HCT116 (cell line): ENCODE data around the gene STAU1. TPM values are rescaled to one million over a fixed set of nuclear protein-coding genes. Genes with fewer than 3 reads are reported as not detected.

Source experiments
- ATAC-seq: fragments of 200-7000 bp; cut with Tn5 transposase; 2 replicates; pipeline ENCODE4 v1.9.1; 2020; ENCODE audit warnings: mild to moderate bottlenecking, moderate library complexity
- BruUV-seq: library from RNA; stranded (reverse); fragments of 400-500 nt; replicated peaks from 2 replicates; lab custom pipeline; 2021; lab: Mats Ljungman, UMichigan
- CTCF ChIA-PET: fragments of 300-600 bp; sonication (Branson Sonifier 250); formaldehyde crosslinking; loops from one replicate; lab custom pipeline; 2021; ENCODE audit warnings: antibody characterized with exemption; lab: Charles Lee
- POLR2A ChIA-PET: fragments of 300-600, 350-600 bp; sonication (Branson Sonifier 250); formaldehyde crosslinking; loops from one replicate; lab custom pipeline; 2021; ENCODE audit warnings: antibody characterized with exemption; lab: Charles Lee
- RAD21 ChIA-PET, 2 experiments: fragments of 300-600 bp; sonication (Branson Sonifier 250); formaldehyde crosslinking; loops; one replicate each; lab custom pipeline; 2023; ENCODE audit warnings: low total read pairs in 2 of 2; ENCODE audit not compliant: uncharacterized antibody in 2 of 2, unreplicated experiment in 2 of 2, low non-redundant PET in 1 of 2; lab: Charles Lee
- DNase-seq: peaks from one replicate; pipeline ENCODE4 v3.0.0-alpha.2; 2010; ENCODE audit warnings: low read depth, low spot score
- H2AFZ ChIP-seq: fragments of 200-600 bp; shearing (Covaris generic), sonication (generic); 2 replicates; pipeline ENCODE4 v1.6.1; 2017; ENCODE audit warnings: low read depth, mixed run types, mixed read lengths, antibody characterized with exemption, low read length; ENCODE audit not compliant: poor library complexity, severe bottlenecking
- H3K27ac ChIP-seq: 2 replicates; pipeline ENCODE4 v1.5.1; 2012; ENCODE audit warnings: low read depth, low read length
- H3K27me3 ChIP-seq: fragments of 200-600 bp; sonication (generic); 2 replicates; pipeline ENCODE4 v1.6.1; 2016; ENCODE audit warnings: mixed run types, low read length, mixed read lengths; ENCODE audit not compliant: insufficient read depth
- H3K36me3 ChIP-seq, 2 experiments: fragments of 200-500 bp in 1 of 2; fragments of 200-600 bp in 1 of 2; sonication (Bioruptor generic) in 1 of 2; sonication (generic) in 1 of 2; 2 replicates each; pipeline versions ENCODE4 v1.5.1 to v1.6.1; 2014 to 2016; ENCODE audit warnings: low read length in 2 of 2, inconsistent platforms in 1 of 2, mixed read lengths in 1 of 2, mixed run types in 1 of 2; ENCODE audit not compliant: insufficient read depth in 2 of 2, control insufficient read depth in 1 of 2
- H3K4me1 ChIP-seq, 2 experiments: fragments of 200-600 bp in 1 of 2; sonication (generic) in 1 of 2; 2 replicates each; pipeline versions ENCODE4 v1.5.1 to v1.6.1; 2012 to 2017; ENCODE audit warnings: low read length in 2 of 2, inconsistent platforms in 1 of 2, mild to moderate bottlenecking in 1 of 2, mixed read lengths in 1 of 2, mixed run types in 1 of 2, moderate library complexity in 1 of 2; ENCODE audit not compliant: insufficient read depth in 2 of 2, control insufficient read depth in 1 of 2
- H3K4me2 ChIP-seq: fragments of 200-600 bp; sonication (generic); 2 replicates; pipeline ENCODE4 v1.6.1; 2017; ENCODE audit warnings: mixed run types, low read length, mixed read lengths
- H3K4me3 ChIP-seq, 2 experiments: fragments of 200-600 bp in 1 of 2; sonication (generic) in 1 of 2; replicated peaks in 1 of 2; 2 replicates each; pipeline ENCODE4 v1.5.1; 2011 to 2016; ENCODE audit warnings: low read length in 2 of 2, control low read depth in 1 of 2, low read depth in 1 of 2, mild to moderate bottlenecking in 1 of 2, mixed read lengths in 1 of 2, mixed run types in 1 of 2
- H3K79me2 ChIP-seq: fragments of 200-600 bp; sonication (generic); 2 replicates; pipeline ENCODE4 v1.6.1; 2017; ENCODE audit warnings: mild to moderate bottlenecking, mixed run types, low read length, moderate library complexity, mixed read lengths; ENCODE audit not compliant: insufficient read depth
- H3K9ac ChIP-seq: fragments of 200-600 bp; sonication (generic); 2 replicates; pipeline ENCODE4 v1.6.1; 2016; ENCODE audit warnings: low read length, mixed read lengths
- H3K9me2 ChIP-seq: fragments of 200-600 bp; sonication (generic), shearing (Covaris generic); 2 replicates; pipeline ENCODE4 v1.6.1; 2017; ENCODE audit warnings: mixed run types, mild to moderate bottlenecking, moderate library complexity; ENCODE audit not compliant: insufficient read depth
- H3K9me3 ChIP-seq, 2 experiments: fragments of 200-500 bp in 1 of 2; fragments of 200-600 bp in 1 of 2; sonication (Bioruptor generic) in 1 of 2; sonication (generic) in 1 of 2; 2 replicates each; pipeline ENCODE4 v1.6.1; 2014 to 2017; ENCODE audit warnings: low read length in 2 of 2, mixed read lengths in 2 of 2, inconsistent platforms in 1 of 2, low read depth in 1 of 2, mild to moderate bottlenecking in 1 of 2, mixed run types in 1 of 2, moderate library complexity in 1 of 2; ENCODE audit not compliant: control insufficient read depth in 1 of 2, insufficient read depth in 1 of 2
- H4K20me1 ChIP-seq: fragments of 200-600 bp; sonication (generic), shearing (Covaris generic); 2 replicates; pipeline ENCODE4 v1.6.1; 2017; ENCODE audit warnings: mixed run types, mild to moderate bottlenecking, moderate library complexity; ENCODE audit not compliant: insufficient read depth
- CBX3 ChIP-seq: IDR thresholded peaks from 2 replicates; pipeline ENCODE4 v1.6.1; 2012; ENCODE audit warnings: low read depth
- CEBPB ChIP-seq: IDR thresholded peaks from 2 replicates; pipeline ENCODE4 v1.6.1; 2012; ENCODE audit warnings: low read depth
- CTCF ChIP-seq, 3 experiments: fragments of 200-600 bp in 1 of 3; sonication (generic) in 1 of 3; IDR thresholded peaks in 2 of 3; conservative IDR thresholded peaks in 1 of 3; 2 replicates each; pipeline ENCODE4 v1.5.1; 2012 to 2017; ENCODE audit warnings: low read depth in 2 of 3, low read length in 2 of 3, antibody characterized with exemption in 1 of 3, borderline replicate concordance in 1 of 3, control low read depth in 1 of 3, mild to moderate bottlenecking in 1 of 3, mixed read lengths in 1 of 3, mixed run types in 1 of 3, moderate library complexity in 1 of 3; ENCODE audit not compliant: insufficient read depth in 1 of 3
- EGR1 ChIP-seq: IDR thresholded peaks from 2 replicates; pipeline ENCODE4 v1.6.1; 2012; ENCODE audit warnings: low read depth
- ELF1 ChIP-seq: IDR thresholded peaks from 2 replicates; pipeline ENCODE4 v1.6.1; 2012; ENCODE audit warnings: low read depth, borderline replicate concordance
- EZH2phosphoT487 ChIP-seq: fragments of 200-600 bp; IDR thresholded peaks from 2 replicates; pipeline ENCODE4 v1.6.1; 2018; ENCODE audit warnings: antibody characterized with exemption, borderline replicate concordance
- FOSL1 ChIP-seq: IDR thresholded peaks from 2 replicates; pipeline ENCODE4 v1.6.1; 2012; ENCODE audit warnings: low read depth
- JUND ChIP-seq: IDR thresholded peaks from 2 replicates; pipeline ENCODE4 v1.6.1; 2012
- POLR2AphosphoS5 ChIP-seq: IDR thresholded peaks from 2 replicates; pipeline ENCODE4 v1.6.1; 2011; ENCODE audit warnings: mild to moderate bottlenecking, low read depth, low read length, moderate library complexity
- RAD21 ChIP-seq: IDR thresholded peaks from 2 replicates; pipeline ENCODE4 v1.6.1; 2012; ENCODE audit warnings: low read depth, mild to moderate bottlenecking
- SP1 ChIP-seq: IDR thresholded peaks from 2 replicates; pipeline ENCODE4 v1.6.1; 2012; ENCODE audit warnings: low read depth
- SRF ChIP-seq: IDR thresholded peaks from 2 replicates; pipeline ENCODE4 v1.6.1; 2012; ENCODE audit warnings: low read depth
- YY1 ChIP-seq: IDR thresholded peaks from 2 replicates; pipeline ENCODE4 v1.6.1; 2011; ENCODE audit warnings: low read length, low read depth, moderate library complexity, mild to moderate bottlenecking; ENCODE audit not compliant: insufficient replicate concordance; ENCODE audit errors: extremely low read depth
- ZBTB33 ChIP-seq: IDR thresholded peaks from 2 replicates; pipeline ENCODE4 v1.6.1; 2011; ENCODE audit warnings: mild to moderate bottlenecking, low read length, moderate library complexity; ENCODE audit not compliant: insufficient replicate concordance; ENCODE audit errors: extremely low read depth
- ZFX ChIP-seq: fragments of 450-650 bp; IDR thresholded peaks from 2 replicates; pipeline ENCODE4 v1.6.1; 2017
- intact Hi-C: fragments of 100-400 bp; cut with micrococcal nuclease; formaldehyde crosslinking; loops from 2 replicates; pipeline ENCODE4 v1.10.0; 2022
- total RNA-seq: library from RNA; stranded (reverse); gene quantifications from one replicate; pipeline ENCODE4 v1.2.1, GENCODE V29; 2021; ENCODE audit not compliant: unreplicated experiment
- TF ChIP-seq, protein P1 (sequence below): IDR thresholded peaks from 2 replicates; pipeline ENCODE4 v1.6.1; 2012
- TF ChIP-seq, protein P2 (sequence below): IDR thresholded peaks from 2 replicates; pipeline ENCODE4 v1.6.1; 2012

Gene STAU1
- total RNA-seq, 1 experiment from 2014 or later = 90.3 TPM

GRCh38 chr20:49091762-49092161, 96.4 kb downstream of the STAU1 start:
- intact Hi-C loops = no loop called here
- BruUV-seq = no TSS peak
- Histone ChIP-seq H3K4me1 (no peaks in the 10 kb centered on the region), H3K36me3 (peaks cover 72 to 84% of the 10 kb centered on the region in 2 experiments), H3K79me2 (peaks cover 79% of the 10 kb centered on the region), H3K4me3 (no peak overlapping the region), H2AFZ (no peak overlapping the region), H3K27me3 (no peaks in the 10 kb centered on the region), H3K9ac (no peak overlapping the region)
- CTCF ChIA-PET = no interaction called here
- POLR2A ChIA-PET = no interaction called here
- ATAC-seq (no peak), DNase-seq (no peak)
- no peak for TF ChIP-seq ELF1
- TF ChIP-seq YY1 = no peak
- no peak for TF ChIP-seq FOSL1
- TF ChIP-seq EGR1 = no peak
- no peak for TF ChIP-seq JUND
- TF ChIP-seq, protein P1, sequence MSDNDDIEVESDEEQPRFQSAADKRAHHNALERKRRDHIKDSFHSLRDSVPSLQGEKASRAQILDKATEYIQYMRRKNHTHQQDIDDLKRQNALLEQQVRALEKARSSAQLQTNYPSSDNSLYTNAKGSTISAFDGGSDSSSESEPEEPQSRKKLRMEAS = no peak
- TF ChIP-seq CTCF (IDR thresholded peaks at IDR 0.05 in 2 of 3, conservative IDR thresholded peaks at IDR 0.05 in 1 of 3; ENCODE audit: borderline replicate concordance in 1 of 3, insufficient read depth in 1 of 3, low read depth in 2 of 3, low read length in 2 of 3) = no peak
- no peak for TF ChIP-seq RAD21
- TF ChIP-seq, all 23 proteins: peak for 0
- H3K27ac ChIP-seq = no peak overlapping the region
- H4K20me1 ChIP-seq = peaks cover 3% of the 10 kb centered on the region
- no peak overlapping the region for H3K4me2 ChIP-seq
- RAD21 ChIA-PET = no interaction called here
- no peaks in the 10 kb centered on the region for H3K9me2 ChIP-seq
- no peaks in the 10 kb centered on the region for H3K9me3 ChIP-seq

DNA sequence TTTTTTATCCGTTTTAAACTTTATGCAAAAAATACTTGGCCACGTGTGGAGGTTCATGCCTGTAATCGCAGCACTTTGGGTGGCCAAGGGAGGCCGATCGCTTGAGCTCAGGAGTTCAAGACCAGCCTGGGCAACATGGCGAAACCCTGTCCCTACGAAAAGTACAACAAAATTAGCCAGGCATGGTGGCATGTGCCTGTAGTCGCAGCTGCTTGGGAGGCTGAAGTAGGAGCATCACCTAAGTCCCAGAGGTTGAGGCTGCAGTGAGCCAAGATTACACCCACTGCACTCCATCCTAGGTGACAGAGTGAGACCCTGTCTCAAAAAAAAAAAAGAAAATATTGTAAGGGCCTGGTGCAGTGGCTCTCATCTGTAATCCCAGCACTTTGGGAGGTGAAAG, 97.0 kb downstream of the STAU1 start:
- no peak for TF ChIP-seq FOSL1
- TF ChIP-seq CEBPB = no peak
- no peak for TF ChIP-seq ZBTB33
- TF ChIP-seq, protein P2, sequence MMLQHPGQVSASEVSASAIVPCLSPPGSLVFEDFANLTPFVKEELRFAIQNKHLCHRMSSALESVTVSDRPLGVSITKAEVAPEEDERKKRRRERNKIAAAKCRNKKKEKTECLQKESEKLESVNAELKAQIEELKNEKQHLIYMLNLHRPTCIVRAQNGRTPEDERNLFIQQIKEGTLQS = no peak
- TF ChIP-seq ZFX = no peak
- TF ChIP-seq SP1 = no peak
- no peak for TF ChIP-seq POLR2AphosphoS5
- TF ChIP-seq, protein P1 = no peak
- no peak for TF ChIP-seq YY1
- TF ChIP-seq ELF1 = no peak
- no peak for TF ChIP-seq CBX3
- no peak for TF ChIP-seq EZH2phosphoT487
- TF ChIP-seq JUND = no peak
- no peak for TF ChIP-seq SRF
- no peak for TF ChIP-seq RAD21
- Histone ChIP-seq H3K4me3 (no peak overlapping the region), H3K4me1 (no peaks in the 10 kb centered on the region), H4K20me1 (peaks cover 3% of the 10 kb centered on the region), H2AFZ (no peak overlapping the region), H3K9ac (no peak overlapping the region), H3K9me2 (no peaks in the 10 kb centered on the region), H3K9me3 (no peaks in the 10 kb centered on the region), H3K27ac (no peak overlapping the region), H3K27me3 (no peaks in the 10 kb centered on the region), H3K4me2 (no peak overlapping the region), H3K36me3 (peaks cover 68 to 82% of the 10 kb centered on the region in 2 experiments), H3K79me2 (peaks cover 77% of the 10 kb centered on the region)
- ChIA-PET CTCF (no interaction called here), RAD21 (no interaction called here), POLR2A (no interaction called here)
- BruUV-seq = no TSS peak
- intact Hi-C loops = no loop called here
- ATAC-seq (no peak), DNase-seq (no peak)
